Right ventricle myocardium superior (tissue), 1 donor: Measurements from ENCODE around the gene PPP1R14D. TPM values are rescaled to one million over a fixed set of nuclear protein-coding genes. Genes with fewer than 3 reads are reported as not detected.

Experiments
- ATAC-seq: fragments of 200-7000 bp; cut with Tn5 transposase; one replicate; pipeline ENCODE4 v1.9.1; 2020; ENCODE audit warnings: mild to moderate bottlenecking; ENCODE audit not compliant: poor library complexity
- DNase-seq: peaks from one replicate; pipeline ENCODE4 v3.0.0-alpha.2; 2020
- intact Hi-C: fragments of 100-400 bp; cut with DNase I; formaldehyde crosslinking; loops from one replicate; pipeline ENCODE4 v1.11.2; 2022
- total RNA-seq: library from RNA; stranded (reverse); fragmentation: NEBNext Ultra II Directional; extraction: Animal tissue kit (Norgen Biotek cat#: 25700); gene quantifications from one replicate; pipeline ENCODE4 v1.2.1, GENCODE V29; 2021
- donor health status: DM: no; HTN: yes; CAD: no; lungs with severe emphysema.

Gene PPP1R14D
- total RNA-seq, 1 donor from 2014 or later = not detected

- ATAC-seq (no peak), DNase-seq (no peak)
- intact Hi-C loops = no loop called here
Observed at GRCh38 chr15:40830884-40831283, 2.4 kb upstream of the PPP1R14D start.

GRCh38 chr15:40829115-40829514 lies 607 bp upstream of the PPP1R14D start:
- intact Hi-C loops = no loop called here
- no peak for ATAC-seq
- no peak for DNase-seq

- no peak for DNase-seq
- intact Hi-C loops = no loop called here
- ATAC-seq = no peak
Observed at GRCh38 chr15:40826423-40827075, 2.0 kb downstream of the PPP1R14D start.

- intact Hi-C loops = no loop called here
- ATAC-seq (no peak), DNase-seq (no peak)
Observed at GRCh38 chr15:40825661-40826422, 2.7 kb downstream of the PPP1R14D start.

GRCh38 chr15:40823572-40824343 lies 4.8 kb downstream of the PPP1R14D start:
- intact Hi-C loops = no loop called here
- no peak for ATAC-seq
- no peak for DNase-seq

- DNase-seq (no peak), ATAC-seq (no peak)
- intact Hi-C loops = no loop called here
Observed at GRCh38 chr15:40821195-40821594, 7.3 kb downstream of the PPP1R14D start.

GRCh38 chr15:40819048-40819447 lies 9.5 kb downstream of the PPP1R14D start:
- DNase-seq (no peak), ATAC-seq (no peak)
- intact Hi-C loops = no loop called here

GRCh38 chr15:40815042-40815698 lies 13.3 kb downstream of the PPP1R14D start:
- ATAC-seq (peak; percentile 76), DNase-seq (peak; percentile 52)
- intact Hi-C loops = no loop called here

GRCh38 chr15:40812721-40813425 lies 15.6 kb downstream of the PPP1R14D start:
- DNase-seq = no peak
- ATAC-seq = no peak
- intact Hi-C loops = no loop called here

GRCh38 chr15:40808861-40809450 lies 19.6 kb downstream of the PPP1R14D start:
- DNase-seq = no peak

GRCh38 chr15:40807888-40808461 lies 20.5 kb downstream of the PPP1R14D start:
- ATAC-seq = no peak
- intact Hi-C loops = no loop called here
- DNase-seq = no peak

More at GRCh38 chr15:40808861-40809450, 19.6 kb downstream of the PPP1R14D start:
- intact Hi-C loops = no loop called here
- ATAC-seq = no peak

GRCh38 chr15:40807028-40807887 lies 21.2 kb downstream of the PPP1R14D start, which contains the start of the genes DNAJC17 and ZFYVE19:
TSS of gene DNAJC17 (minus strand) at chr15:40807473. CDS start at chr15:40807446, 27 bp downstream.
TSS of gene ZFYVE19 (plus strand) at chr15:40807089. CDS start at chr15:40807590, 501 bp downstream.
- peak; percentile 99 for ATAC-seq
- intact Hi-C loops = no loop called here
- DNase-seq = peak; percentile 98

- DNase-seq (no peak), ATAC-seq (no peak)
- intact Hi-C loops = no loop called here
Observed at GRCh38 chr15:40806672-40807027, 21.9 kb downstream of the PPP1R14D start.

GRCh38 chr15:40803688-40804087 lies 24.8 kb downstream of the PPP1R14D start:
- ATAC-seq = no peak
- no peak for DNase-seq
- intact Hi-C loops = no loop called here

- ATAC-seq = no peak
- intact Hi-C loops = no loop called here
- DNase-seq = no peak
Observed at GRCh38 chr15:40803076-40803475, 25.4 kb downstream of the PPP1R14D start.

GRCh38 chr15:40799523-40799922 lies 29.0 kb downstream of the PPP1R14D start:
- DNase-seq = no peak
- ATAC-seq = no peak
- intact Hi-C loops = no loop called here

GRCh38 chr15:40796512-40796911 lies 32.0 kb downstream of the PPP1R14D start:
- DNase-seq (no peak), ATAC-seq (no peak)
- intact Hi-C loops = no loop called here
